Muscle layer of duodenum (tissue), 2 donors: ENCODE measurements around the gene ACTR3C.

Experiments used
- H3K27ac ChIP-seq: one replicate; pipeline ENCODE4 v1.7.0; 2013; ENCODE audit warnings: mild to moderate bottlenecking, low read length
- H3K27me3 ChIP-seq: one replicate; pipeline ENCODE4 v1.7.0; 2013; ENCODE audit warnings: low read depth, mild to moderate bottlenecking, control low read depth, low read length
- H3K36me3 ChIP-seq, 2 donors: one replicate each; pipeline ENCODE4 v1.7.0; 2013; ENCODE audit warnings: low read length in 2 of 2, control low read depth in 1 of 2, mild to moderate bottlenecking in 1 of 2; ENCODE audit not compliant: insufficient read depth in 2 of 2, control insufficient read depth in 1 of 2
- H3K4me1 ChIP-seq, 2 donors: one replicate each; pipeline ENCODE4 v1.7.0; 2013; ENCODE audit warnings: low read length in 2 of 2, mild to moderate bottlenecking in 2 of 2, control low read depth in 1 of 2, moderate library complexity in 1 of 2; ENCODE audit not compliant: insufficient read depth in 2 of 2, control insufficient read depth in 1 of 2
- H3K4me3 ChIP-seq, 2 donors: one replicate each; pipeline ENCODE4 v1.7.0; 2013; ENCODE audit warnings: low read length in 2 of 2, low read depth in 1 of 2, mild to moderate bottlenecking in 1 of 2
- H3K9me3 ChIP-seq, 2 donors: one replicate each; pipeline ENCODE4 v1.7.0; 2013; ENCODE audit warnings: low read length in 2 of 2, control low read depth in 1 of 2, mild to moderate bottlenecking in 1 of 2; ENCODE audit not compliant: control insufficient read depth in 1 of 2
- donor health status: healthy.

ACTR3C gene

DNA sequence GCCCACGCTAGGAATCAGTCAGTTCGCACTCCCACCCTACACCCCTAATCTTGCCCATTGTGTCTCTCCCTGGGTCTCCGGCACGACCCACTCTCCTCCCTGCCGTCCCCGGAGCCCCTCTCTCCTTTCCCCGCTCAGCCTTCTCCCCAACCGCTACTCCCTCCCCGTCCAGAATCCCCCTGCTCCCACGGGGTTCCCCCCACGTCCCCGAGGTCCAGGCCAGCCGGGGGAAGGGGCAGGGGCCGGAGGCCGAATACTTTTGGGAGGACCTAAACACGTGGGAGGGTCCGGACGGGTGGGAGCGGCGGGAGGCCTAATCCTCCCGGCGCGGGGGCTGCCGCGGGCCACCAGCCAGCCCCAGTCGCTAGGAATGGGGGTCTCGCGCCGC is 17.5 kb upstream of the ACTR3C start:
- Histone ChIP-seq H3K36me3 (peaks cover 0 to 8% of the 10 kb centered on the region in 2 donors), H3K9me3 (peaks cover 0 to 3% of the 10 kb centered on the region in 2 donors), H3K27ac (no peak overlapping the region), H3K27me3 (no peaks in the 10 kb centered on the region), H3K4me3 (peak overlapping the region; percentile 55 to 72), H3K4me1 (peaks cover 5 to 51% of the 10 kb centered on the region in 2 donors)

DNA sequence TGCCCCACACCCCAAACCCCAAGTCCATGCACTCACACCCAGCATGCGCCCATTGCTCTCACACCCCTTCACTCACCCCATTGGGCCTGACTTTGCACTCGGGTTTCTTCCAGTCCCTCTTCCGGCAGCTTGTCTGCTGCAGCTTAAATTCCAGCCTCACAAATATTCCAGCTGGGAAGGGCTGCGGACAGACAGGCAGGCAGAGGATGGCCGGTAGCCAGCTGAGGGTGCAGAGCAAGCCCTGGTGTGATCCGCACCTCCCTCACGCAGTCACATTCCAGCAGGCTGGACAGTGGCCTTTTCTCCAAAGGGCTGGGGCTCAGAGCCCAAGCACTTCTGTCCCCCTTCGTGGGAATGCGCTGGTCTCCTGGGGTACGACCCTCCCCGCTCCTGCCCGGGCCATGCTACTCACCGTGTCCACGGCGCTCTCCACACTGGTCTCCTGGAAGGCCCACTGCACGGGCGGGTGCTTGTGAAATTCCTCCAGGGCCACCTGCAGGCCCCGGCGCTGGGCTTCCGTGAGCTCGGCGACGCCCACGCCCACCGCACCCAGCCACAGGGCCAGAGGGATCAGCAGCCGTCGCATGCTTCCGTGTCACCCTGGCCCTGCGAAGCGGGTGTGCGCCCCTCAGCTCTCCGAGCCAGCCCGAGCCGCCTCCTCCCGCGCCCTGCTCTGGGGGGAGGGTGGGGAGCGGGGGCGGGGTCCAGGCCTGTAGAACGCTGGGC is 16.8 kb upstream of the ACTR3C start:
- Histone ChIP-seq H3K9me3 (peaks cover 0 to 3% of the 10 kb centered on the region in 2 donors), H3K4me3 (peak overlapping the region; percentile 33 to 72), H3K27me3 (no peaks in the 10 kb centered on the region), H3K36me3 (peaks cover 0 to 8% of the 10 kb centered on the region in 2 donors), H3K4me1 (peaks cover 9 to 58% of the 10 kb centered on the region in 2 donors), H3K27ac (no peak overlapping the region)

DNA sequence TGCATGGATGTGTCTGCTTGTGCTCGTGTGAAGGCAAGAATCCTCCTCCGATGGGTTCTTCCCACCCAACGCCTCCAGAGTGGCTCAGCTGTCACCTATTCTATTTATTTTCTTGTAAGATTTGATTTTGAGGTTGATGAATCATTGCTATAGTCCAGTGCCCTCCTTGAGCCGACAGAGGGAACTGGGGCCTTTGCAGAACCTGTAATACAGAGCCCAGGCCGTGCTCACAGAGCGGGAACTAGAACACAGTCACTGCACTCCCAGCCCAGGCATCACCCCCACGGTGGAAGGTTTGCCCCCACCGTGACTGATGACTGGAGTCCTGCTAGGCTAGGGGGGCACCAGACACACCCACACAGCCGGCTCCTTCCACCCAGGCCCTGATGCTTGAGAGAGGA is 16.1 kb upstream of the ACTR3C start:
- peaks cover 9 to 65% of the 10 kb centered on the region in 2 donors for H3K4me1 ChIP-seq
- peak overlapping the region in 1 of 2 donors; percentile 72 for H3K4me3 ChIP-seq
- peaks cover 0 to 8% of the 10 kb centered on the region in 2 donors for H3K36me3 ChIP-seq
- H3K9me3 ChIP-seq: peaks cover 0 to 2% of the 10 kb centered on the region in 2 donors
- no peak overlapping the region for H3K27ac ChIP-seq
- no peaks in the 10 kb centered on the region for H3K27me3 ChIP-seq

DNA sequence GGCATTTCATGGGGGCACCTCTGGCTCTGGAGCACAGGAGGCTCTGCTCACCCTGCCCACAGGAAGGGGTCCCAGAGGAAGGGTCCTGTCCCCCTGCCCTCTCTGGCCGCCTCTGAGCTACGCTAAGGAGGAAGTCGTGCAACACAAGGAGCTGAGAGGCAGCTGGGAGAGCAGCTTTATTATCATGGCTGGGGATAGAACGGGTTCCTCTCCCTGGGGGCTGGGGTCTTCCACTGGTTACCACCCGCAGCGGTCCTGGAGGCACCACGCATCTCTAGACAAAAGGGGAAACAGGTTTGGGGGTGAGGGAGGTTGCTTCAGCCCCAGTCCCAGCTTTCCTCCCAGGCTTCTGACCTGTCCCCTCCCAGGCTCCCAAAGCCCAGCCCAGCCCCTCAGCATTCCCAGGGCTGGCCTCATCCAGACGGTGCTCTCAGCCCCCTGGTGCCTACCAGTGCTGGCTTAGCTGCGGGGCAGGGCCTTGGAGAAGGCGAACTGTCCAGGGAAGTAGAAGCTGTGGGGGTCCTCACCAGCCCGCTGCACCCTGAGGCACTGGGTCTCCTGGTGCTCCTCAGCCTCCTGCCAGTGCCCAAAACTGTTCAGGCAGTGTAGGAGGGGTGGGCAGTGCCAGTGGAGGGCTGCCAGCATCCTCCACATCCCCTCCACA is 15.0 kb upstream of the ACTR3C start:
- Histone ChIP-seq H3K27me3 (no peaks in the 10 kb centered on the region), H3K27ac (no peak overlapping the region), H3K9me3 (no peaks in the 10 kb centered on the region), H3K36me3 (peaks cover 0 to 8% of the 10 kb centered on the region in 2 donors), H3K4me3 (no peak overlapping the region), H3K4me1 (peaks cover 9 to 66% of the 10 kb centered on the region in 2 donors)

DNA sequence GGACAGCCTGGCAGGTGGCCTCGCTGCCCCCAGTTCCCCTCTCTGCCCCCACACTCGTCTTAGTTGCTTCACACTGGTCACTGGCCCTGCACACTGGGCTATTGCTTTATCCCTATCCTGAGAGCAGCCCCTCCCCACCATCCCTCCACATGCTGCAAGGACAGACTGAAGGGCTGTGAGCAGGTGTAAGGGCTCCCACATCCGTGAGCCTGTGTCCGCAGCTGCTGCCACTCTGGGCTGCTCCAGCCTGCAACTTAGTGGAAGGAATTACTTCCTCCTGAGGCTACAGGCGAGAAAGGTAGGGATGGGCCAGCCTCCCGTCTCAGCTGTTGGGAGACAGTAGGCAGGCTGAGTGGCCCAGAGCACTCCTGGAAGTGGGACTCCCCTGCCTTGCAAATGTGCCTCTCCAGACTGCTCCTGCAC is 14.3 kb upstream of the ACTR3C start:
- Histone ChIP-seq H3K27me3 (no peaks in the 10 kb centered on the region), H3K4me1 (peaks cover 9 to 66% of the 10 kb centered on the region in 2 donors), H3K27ac (no peak overlapping the region), H3K9me3 (no peaks in the 10 kb centered on the region), H3K36me3 (peaks cover 0 to 8% of the 10 kb centered on the region in 2 donors), H3K4me3 (no peak overlapping the region)

DNA sequence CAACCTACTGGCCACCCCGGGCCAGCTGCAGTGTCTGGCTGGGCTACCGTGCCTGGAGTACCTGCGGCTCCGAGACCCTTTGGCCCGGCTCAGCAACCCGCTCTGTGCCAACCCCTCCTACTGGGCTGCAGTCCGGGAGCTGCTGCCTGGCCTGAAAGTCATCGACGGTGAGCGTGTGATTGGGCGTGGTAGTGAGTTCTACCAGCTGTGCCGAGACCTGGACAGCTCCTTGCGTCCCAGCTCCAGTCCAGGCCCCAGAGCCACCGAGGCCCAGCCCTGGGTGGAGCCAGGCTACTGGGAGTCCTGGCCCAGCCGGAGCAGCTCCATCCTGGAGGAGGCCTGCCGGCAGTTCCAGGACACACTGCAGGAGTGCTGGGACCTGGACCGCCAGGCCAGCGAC is 13.8 kb upstream of the ACTR3C start:
- Histone ChIP-seq H3K36me3 (peaks cover 0 to 8% of the 10 kb centered on the region in 2 donors), H3K27me3 (no peaks in the 10 kb centered on the region), H3K4me1 (peaks cover 9 to 65% of the 10 kb centered on the region in 2 donors), H3K4me3 (no peak overlapping the region), H3K27ac (no peak overlapping the region), H3K9me3 (no peaks in the 10 kb centered on the region)

DNA sequence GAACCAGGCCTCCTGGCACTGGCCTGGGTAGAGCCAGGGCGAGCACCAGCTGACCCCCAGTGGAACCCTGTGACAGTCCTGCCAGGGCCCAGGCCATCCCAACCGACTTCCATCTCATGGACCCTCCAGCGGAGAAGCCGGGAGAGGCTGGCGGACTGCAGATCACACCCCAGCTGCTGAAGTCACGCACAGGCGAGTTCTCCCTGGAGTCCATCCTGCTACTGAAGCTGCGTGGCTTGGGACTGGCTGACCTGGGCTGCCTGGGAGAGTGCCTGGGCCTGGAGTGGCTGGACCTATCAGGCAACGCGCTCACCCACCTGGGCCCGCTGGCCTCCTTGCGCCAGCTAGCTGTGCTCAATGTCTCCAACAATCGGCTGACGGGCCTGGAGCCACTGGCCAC is 13.4 kb upstream of the ACTR3C start:
- Histone ChIP-seq H3K9me3 (no peaks in the 10 kb centered on the region), H3K4me3 (no peak overlapping the region), H3K27me3 (no peaks in the 10 kb centered on the region), H3K4me1 (peaks cover 9 to 61% of the 10 kb centered on the region in 2 donors), H3K27ac (no peak overlapping the region), H3K36me3 (peaks cover 0 to 8% of the 10 kb centered on the region in 2 donors)

DNA sequence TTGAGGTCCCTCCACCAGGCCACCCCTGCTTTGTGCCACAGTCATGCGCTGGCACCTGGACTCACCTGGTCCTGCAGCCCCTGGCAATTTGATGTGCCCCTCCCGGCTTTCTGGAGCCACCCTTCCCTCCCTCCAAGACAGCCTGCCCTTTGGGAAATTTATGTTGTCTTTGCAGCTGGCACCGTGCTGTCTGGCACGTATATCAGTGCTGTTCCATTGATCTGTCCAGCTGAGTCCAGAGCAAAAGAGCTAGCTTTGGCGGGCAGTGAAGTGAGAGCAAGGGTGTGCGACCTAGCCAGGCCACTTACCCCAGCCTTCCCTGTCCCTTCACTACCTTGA is 12.4 kb upstream of the ACTR3C start:
- H3K36me3 ChIP-seq: peaks cover 0 to 12% of the 10 kb centered on the region in 2 donors
- H3K27ac ChIP-seq: no peak overlapping the region
- H3K27me3 ChIP-seq: no peaks in the 10 kb centered on the region
- no peaks in the 10 kb centered on the region for H3K9me3 ChIP-seq
- H3K4me3 ChIP-seq: no peak overlapping the region
- peaks cover 9 to 59% of the 10 kb centered on the region in 2 donors for H3K4me1 ChIP-seq

DNA sequence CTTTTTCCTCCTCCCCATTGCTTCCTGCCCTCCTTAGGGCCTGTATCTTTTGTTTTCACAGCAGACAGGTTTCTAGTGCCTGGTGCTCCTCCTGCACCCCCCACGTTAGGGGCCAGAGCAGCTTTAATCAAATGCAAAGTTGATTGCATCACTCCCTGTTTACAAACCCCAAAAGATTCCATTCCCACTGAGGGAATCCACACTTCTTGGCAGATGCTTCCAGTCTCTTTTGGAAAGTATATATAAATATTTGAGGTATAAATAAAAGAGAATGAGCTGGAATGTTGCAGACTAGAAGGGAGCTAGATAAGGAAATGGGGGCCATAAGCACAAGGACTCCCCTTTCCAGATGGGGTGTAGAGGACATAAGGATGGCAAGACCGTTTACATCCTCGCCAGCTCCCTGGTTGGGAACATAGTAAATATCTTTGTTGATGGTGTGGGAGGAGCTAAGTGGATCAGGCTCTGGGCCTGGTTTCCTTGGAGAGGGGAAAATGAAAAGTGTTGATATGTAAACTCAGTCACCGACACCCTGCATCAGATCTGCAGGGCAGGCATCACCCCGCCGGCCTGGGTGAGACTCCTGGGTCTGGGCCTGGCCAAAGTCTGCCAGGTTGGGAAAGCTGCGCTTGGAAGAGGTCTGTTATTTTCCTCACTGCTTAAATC is 11.9 kb upstream of the ACTR3C start:
- Histone ChIP-seq H3K4me3 (no peak overlapping the region), H3K36me3 (peaks cover 0 to 12% of the 10 kb centered on the region in 2 donors), H3K4me1 (peaks cover 9 to 58% of the 10 kb centered on the region in 2 donors), H3K9me3 (no peaks in the 10 kb centered on the region), H3K27me3 (no peaks in the 10 kb centered on the region), H3K27ac (no peak overlapping the region)

DNA sequence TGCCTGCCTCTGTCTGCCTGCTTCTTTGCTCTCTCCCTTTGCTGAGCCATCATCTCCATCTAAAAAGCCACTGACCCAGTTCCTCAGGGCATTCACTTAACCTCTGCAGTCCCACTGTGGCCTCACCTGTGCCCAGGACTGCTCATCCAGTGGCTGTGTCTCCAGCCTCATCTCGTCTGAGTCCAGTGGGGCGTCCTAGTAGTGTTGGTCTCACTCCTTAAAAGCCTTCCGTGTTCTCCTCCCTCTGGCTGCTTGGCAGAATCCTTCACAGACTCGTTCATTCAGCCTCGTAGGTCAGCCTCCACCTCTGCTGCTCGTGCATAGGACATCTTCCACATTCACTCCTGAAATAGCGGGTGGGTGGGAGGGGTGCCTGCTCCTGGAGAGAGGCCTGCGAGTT is 10.8 kb upstream of the ACTR3C start:
- Histone ChIP-seq H3K4me3 (no peak overlapping the region), H3K36me3 (peaks cover 0 to 21% of the 10 kb centered on the region in 2 donors), H3K9me3 (no peaks in the 10 kb centered on the region), H3K27ac (no peak overlapping the region), H3K27me3 (no peaks in the 10 kb centered on the region), H3K4me1 (peaks cover 9 to 46% of the 10 kb centered on the region in 2 donors)

DNA sequence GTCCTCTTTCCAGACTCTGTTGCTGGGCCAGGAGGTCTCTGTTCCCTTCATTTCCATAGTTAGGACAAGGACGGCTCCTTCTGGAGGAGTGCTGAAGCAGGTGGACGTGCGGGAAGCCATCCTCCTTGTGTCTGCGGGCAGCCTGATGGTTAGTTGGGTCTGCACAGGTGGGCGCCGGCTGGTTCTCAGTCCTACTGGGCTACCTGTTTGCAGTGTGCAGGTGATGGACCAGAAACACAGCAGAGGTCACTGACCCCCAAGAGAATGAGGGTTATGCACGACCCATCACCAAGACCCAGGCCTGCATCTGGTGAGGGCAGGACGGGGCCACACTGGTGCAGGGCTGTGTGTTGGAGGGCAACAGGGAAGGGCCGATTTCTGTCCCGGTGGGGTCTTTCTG is 10.3 kb upstream of the ACTR3C start:
- no peaks in the 10 kb centered on the region for H3K27me3 ChIP-seq
- H3K9me3 ChIP-seq: no peaks in the 10 kb centered on the region
- H3K4me3 ChIP-seq: no peak overlapping the region
- no peak overlapping the region for H3K27ac ChIP-seq
- H3K4me1 ChIP-seq: peaks cover 9 to 42% of the 10 kb centered on the region in 2 donors
- peaks cover 0 to 25% of the 10 kb centered on the region in 2 donors for H3K36me3 ChIP-seq
